ENCODE data around the gene EXOSC7.
"Not testable (repeated sequence)": the region's sequence is repeated elsewhere in the genome, so short reads cannot be mapped to it uniquely, and the experiment has no call there.

The EXOSC7 gene

GRCh38 chr3:45026038-45026437 is 50.0 kb downstream of the EXOSC7 start, which contains the start of gene CLEC3B:
Gene CLEC3B (plus strand): TSS chr3:45026303. CDS start chr3:45026363, 60 bp downstream.
- DNase-seq = no peak

GRCh38 chr3:45026957-45027356 is 50.9 kb downstream of the EXOSC7 start:
- DNase-seq = no peak

GRCh38 chr3:45027441-45027840 is 51.4 kb downstream of the EXOSC7 start:
- no peak for DNase-seq

- DNase-seq = no peak
Measured at GRCh38 chr3:45029216-45029615, 53.2 kb downstream of the EXOSC7 start.

- DNase-seq = no peak
Measured at GRCh38 chr3:45029661-45030060, 53.6 kb downstream of the EXOSC7 start.

- no peak for DNase-seq
Measured at GRCh38 chr3:45031531-45031930, 55.5 kb downstream of the EXOSC7 start.

GRCh38 chr3:45032113-45032512 is 56.1 kb downstream of the EXOSC7 start:
- no peak for DNase-seq

- no peak for DNase-seq
Measured at GRCh38 chr3:45033791-45034190, 57.7 kb downstream of the EXOSC7 start.

- peak; percentile 74 for DNase-seq
Measured at GRCh38 chr3:45034612-45035252, 58.7 kb downstream of the EXOSC7 start.

- DNase-seq = no peak
Measured at GRCh38 chr3:45035441-45036301, 59.6 kb downstream of the EXOSC7 start.

GRCh38 chr3:45037720-45038455 is 61.8 kb downstream of the EXOSC7 start:
- DNase-seq = peak; percentile 96

- DNase-seq = peak; percentile 28
Measured at GRCh38 chr3:45041666-45042065, 65.6 kb downstream of the EXOSC7 start.

GRCh38 chr3:45042162-45042561 is 66.1 kb downstream of the EXOSC7 start:
- no peak for DNase-seq

GRCh38 chr3:45043728-45044299 is 67.8 kb downstream of the EXOSC7 start:
- DNase-seq = peak; percentile 47

GRCh38 chr3:45048244-45048643 is 72.2 kb downstream of the EXOSC7 start:
- DNase-seq = no peak

- no peak for DNase-seq
Measured at GRCh38 chr3:45049807-45050206, 73.8 kb downstream of the EXOSC7 start.

- no peak for DNase-seq
Measured at GRCh38 chr3:45051685-45052084, 75.6 kb downstream of the EXOSC7 start.

- not testable (repeated sequence) for DNase-seq
Measured at GRCh38 chr3:45053805-45054195, 77.8 kb downstream of the EXOSC7 start.

- no peak for DNase-seq
Measured at GRCh38 chr3:45054196-45054857, 78.3 kb downstream of the EXOSC7 start.

GRCh38 chr3:45055032-45055410 is 79.0 kb downstream of the EXOSC7 start:
- peak; percentile 22 for DNase-seq

- peak; percentile 73 for DNase-seq
Measured at GRCh38 chr3:45055411-45056143, 79.5 kb downstream of the EXOSC7 start.

Measured in OCI-M1 (cell line).